ENCODE measurements around the gene EFNA5.

DNA sequence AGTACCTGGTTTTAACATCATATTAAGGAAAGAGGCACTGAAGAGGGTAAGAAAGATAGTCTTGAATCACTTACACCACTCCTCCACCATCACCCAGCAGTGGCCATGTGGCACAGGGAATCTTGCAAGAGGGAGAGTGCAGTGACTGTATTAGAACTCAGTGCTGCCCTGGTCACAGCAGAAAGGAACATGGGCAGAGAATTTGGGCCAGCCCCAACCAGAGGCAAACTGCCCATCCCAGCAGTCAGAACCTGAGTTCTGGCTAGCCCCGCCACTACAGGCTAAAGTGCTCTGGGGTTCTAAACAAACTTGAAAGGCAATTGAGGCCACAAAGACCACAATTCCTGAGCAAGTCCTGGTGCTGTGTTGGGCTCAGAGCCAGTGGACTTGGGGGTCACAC is 16.7 kb upstream of the EFNA5 start:
- TF ChIP-seq CTCF (IDR thresholded peaks at IDR 0.05; ENCODE audit: low read depth, low read length, missing input control) (no peak), SP1 (IDR thresholded peaks at IDR 0.05) (no peak), REST (IDR thresholded peaks at IDR 0.05) (no peak), TAF1 (conservative IDR thresholded peaks at IDR 0.05) (no peak), HNF4A (conservative IDR thresholded peaks at IDR 0.05) (no peak), MAX (IDR thresholded peaks at IDR 0.05) (no peak), NR2F2 (IDR thresholded peaks at IDR 0.05) (no peak), YY1 (IDR thresholded peaks at IDR 0.05) (no peak), GABPA (IDR thresholded peaks at IDR 0.05 in 1 of 2, conservative IDR thresholded peaks at IDR 0.05 in 1 of 2) (no peak), FOXA1 (IDR thresholded peaks at IDR 0.05) (no peak), RAD21 (IDR thresholded peaks at IDR 0.05) (no peak), RXRA (IDR thresholded peaks at IDR 0.05) (no peak)
- TF ChIP-seq, protein P1, sequence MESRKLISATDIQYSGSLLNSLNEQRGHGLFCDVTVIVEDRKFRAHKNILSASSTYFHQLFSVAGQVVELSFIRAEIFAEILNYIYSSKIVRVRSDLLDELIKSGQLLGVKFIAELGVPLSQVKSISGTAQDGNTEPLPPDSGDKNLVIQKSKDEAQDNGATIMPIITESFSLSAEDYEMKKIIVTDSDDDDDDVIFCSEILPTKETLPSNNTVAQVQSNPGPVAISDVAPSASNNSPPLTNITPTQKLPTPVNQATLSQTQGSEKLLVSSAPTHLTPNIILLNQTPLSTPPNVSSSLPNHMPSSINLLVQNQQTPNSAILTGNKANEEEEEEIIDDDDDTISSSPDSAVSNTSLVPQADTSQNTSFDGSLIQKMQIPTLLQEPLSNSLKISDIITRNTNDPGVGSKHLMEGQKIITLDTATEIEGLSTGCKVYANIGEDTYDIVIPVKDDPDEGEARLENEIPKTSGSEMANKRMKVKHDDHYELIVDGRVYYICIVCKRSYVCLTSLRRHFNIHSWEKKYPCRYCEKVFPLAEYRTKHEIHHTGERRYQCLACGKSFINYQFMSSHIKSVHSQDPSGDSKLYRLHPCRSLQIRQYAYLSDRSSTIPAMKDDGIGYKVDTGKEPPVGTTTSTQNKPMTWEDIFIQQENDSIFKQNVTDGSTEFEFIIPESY (IDR thresholded peaks at IDR 0.05) = no peak

Data from liver (tissue), 3 donors.